RWPE1 (cell line): ENCODE data around the gene SMYD1.

Experiments
- CTCF ChIA-PET: fragments of 350-600 bp; sonication (Branson Sonifier 250); formaldehyde crosslinking; extraction: SDS; loops from one replicate; lab custom pipeline; 2021; lab: Yijun Ruan, JAX
- POLR2A ChIA-PET: fragments of 400-600 bp; formaldehyde crosslinking; extraction: SDS; loops from one replicate; lab custom pipeline; 2020; ENCODE audit warnings: antibody characterized with exemption; ENCODE audit not compliant: low non-redundant PET; lab: Yijun Ruan, JAX
- DNase-seq: peaks from one replicate; pipeline ENCODE4 v3.0.0; 2012; ENCODE audit warnings: low spot score
- H3K27ac ChIP-seq: fragments of 450-650 bp; 2 replicates; pipeline ENCODE4 v1.5.1; 2017
- CTCF ChIP-seq: fragments of 450-650 bp; conservative IDR thresholded peaks from 2 replicates; pipeline ENCODE4 v1.5.1; 2017; ENCODE audit warnings: low read depth, mild to moderate bottlenecking

Gene SMYD1

GRCh38 chr2:88048541-88048940 lies 19.1 kb upstream of the SMYD1 start:
- H3K27ac ChIP-seq: no peak overlapping the region
- DNase-seq: no peak
- TF ChIP-seq CTCF: no peak
- ChIA-PET CTCF (no interaction called here), POLR2A (no interaction called here)

- ChIA-PET POLR2A (no interaction called here), CTCF (interaction anchor here (1.6 kb wide), 1 partner anchor 11 kb away, joined by 5 read pairs; no protein-coding TSS in a partner anchor)
- no peak overlapping the region for H3K27ac ChIP-seq
- no peak for DNase-seq
- TF ChIP-seq CTCF: no peak
These were observed 18.0 kb upstream of the SMYD1 start for GRCh38 chr2:88049622-88050021.

- no peak for TF ChIP-seq CTCF
- CTCF ChIA-PET: no interaction called here
- H3K27ac ChIP-seq: no peak overlapping the region
- no peak for DNase-seq
- POLR2A ChIA-PET: no interaction called here
These were observed 15.8 kb upstream of the SMYD1 start for GRCh38 chr2:88051792-88052191.

GRCh38 chr2:88053296-88053695 lies 14.3 kb upstream of the SMYD1 start:
- no peak for TF ChIP-seq CTCF
- ChIA-PET POLR2A (no interaction called here), CTCF (interaction anchor here (1.1 kb wide), 1 partner anchor 9 kb away, joined by 8 read pairs; no protein-coding TSS in a partner anchor)
- DNase-seq: no peak
- H3K27ac ChIP-seq: no peak overlapping the region

GRCh38 chr2:88053934-88054781 lies 13.5 kb upstream of the SMYD1 start:
- POLR2A ChIA-PET: interaction anchor here (1.1 kb wide), 1 partner anchor 116 kb away, joined by 3 read pairs; the partner anchor contains the start of gene THNSL2
- DNase-seq: peak; percentile 4
- CTCF ChIA-PET: interaction anchor here (0.6 to 1.1 kb wide), 4 partner anchors 10 to 500 kb away, joined by 3 to 8 read pairs (median 3); no protein-coding TSS in a partner anchor
- no peak for TF ChIP-seq CTCF
- H3K27ac ChIP-seq: peak overlapping the region; percentile 86

GRCh38 chr2:88054782-88055370 lies 12.7 kb upstream of the SMYD1 start:
- H3K27ac ChIP-seq: peak overlapping the region; percentile 86
- POLR2A ChIA-PET: interaction anchor here (1.1 kb wide), 1 partner anchor 115 kb away, joined by 3 read pairs; the partner anchor contains the start of gene THNSL2
- peak; percentile 37 for DNase-seq
- TF ChIP-seq CTCF: no peak
- CTCF ChIA-PET: interaction anchor here (0.6 to 1.0 kb wide), 2 partner anchors 132 to 499 kb away, joined by 3 read pairs; no protein-coding TSS in a partner anchor
